Germinal center (tissue), 1 donor: ENCODE measurements around the gene UMPS.

Experiments used
- DNase-seq: peaks from one replicate; pipeline ENCODE4 v3.0.0; 2012; ENCODE audit warnings: mixed read lengths, low spot score

UMPS gene

GRCh38 chr3:124763644-124764358, 33.5 kb downstream of the UMPS start:
- no peak for DNase-seq

GRCh38 chr3:124764746-124765145, 34.5 kb downstream of the UMPS start:
- DNase-seq = no peak

- DNase-seq = no peak
These were observed 35.1 kb downstream of the UMPS start for GRCh38 chr3:124765197-124765840.

- DNase-seq = no peak
These were observed 36.2 kb downstream of the UMPS start for GRCh38 chr3:124766113-124767095.

- DNase-seq = no peak
These were observed 37.0 kb downstream of the UMPS start for GRCh38 chr3:124767264-124767663.

- no peak for DNase-seq
These were observed 37.4 kb downstream of the UMPS start for GRCh38 chr3:124767691-124768090.

- DNase-seq = no peak
These were observed 38.6 kb downstream of the UMPS start for GRCh38 chr3:124768812-124769211.

GRCh38 chr3:124769462-124769861, 39.2 kb downstream of the UMPS start:
- DNase-seq = no peak

GRCh38 chr3:124770336-124771082, 40.3 kb downstream of the UMPS start:
- no peak for DNase-seq

GRCh38 chr3:124771083-124771445, 40.8 kb downstream of the UMPS start:
- DNase-seq = no peak

GRCh38 chr3:124772081-124772831, 42.0 kb downstream of the UMPS start:
- DNase-seq = no peak

- DNase-seq = no peak
These were observed 43.4 kb downstream of the UMPS start for GRCh38 chr3:124773351-124774326.

- DNase-seq = no peak
These were observed 44.1 kb downstream of the UMPS start for GRCh38 chr3:124774327-124774718.

- no peak for DNase-seq
These were observed 44.7 kb downstream of the UMPS start for GRCh38 chr3:124774841-124775402.

- no peak for DNase-seq
These were observed 45.6 kb downstream of the UMPS start for GRCh38 chr3:124775877-124776276.

GRCh38 chr3:124776856-124777255, 46.6 kb downstream of the UMPS start:
- DNase-seq = no peak

GRCh38 chr3:124777762-124778470, 47.7 kb downstream of the UMPS start:
- no peak for DNase-seq

GRCh38 chr3:124779116-124779515, 48.9 kb downstream of the UMPS start:
- DNase-seq = no peak

GRCh38 chr3:124779751-124780191, 49.5 kb downstream of the UMPS start:
- DNase-seq = no peak
